NCI-H2081 treated with DMSO at 0.1 percent for 48 hours (cell line): Measurements from ENCODE around the gene FER.
"Not testable (repeated sequence)": the region's sequence is repeated elsewhere in the genome, so short reads cannot be mapped to it uniquely, and the experiment has no call there.

Experiments
- DNase-seq: peaks from one replicate; lab custom pipeline; 2025; lab: John Stamatoyannopoulos, UW

The FER gene

DNA sequence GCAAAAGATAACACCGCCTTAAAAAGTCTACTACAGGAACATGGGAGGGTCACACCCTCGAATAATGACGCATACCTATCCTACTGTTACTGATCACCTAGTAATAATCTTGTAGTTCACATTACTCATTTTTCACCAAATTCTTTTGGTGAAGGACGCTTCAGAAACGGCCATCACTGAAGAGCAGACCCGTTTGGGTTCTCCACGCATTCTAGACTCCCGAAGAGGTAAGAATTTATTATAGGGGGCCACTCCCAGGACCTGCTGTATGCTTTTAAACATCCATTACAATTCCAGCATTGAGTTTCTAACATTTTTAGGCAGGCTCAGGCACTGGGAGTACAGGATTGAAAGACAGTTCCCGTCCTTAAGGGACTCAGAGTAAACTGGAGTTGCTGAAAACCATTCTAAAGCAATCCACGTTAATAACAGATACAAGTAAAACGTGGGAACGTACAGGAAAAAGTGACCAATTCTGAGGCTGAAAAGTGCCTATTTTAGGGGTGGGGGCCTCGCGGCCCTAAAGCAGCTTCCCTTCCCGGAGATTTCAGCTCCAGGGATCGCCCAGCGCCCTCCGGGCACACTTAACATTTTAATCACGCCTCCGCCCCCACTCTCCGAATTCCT is at the start of gene FER:
TSS of gene FER (plus strand) at position 124 of the 627 bp plus-strand sequence. CDS start 50,286 bp downstream, outside the sequence.
- no peak for DNase-seq

DNA sequence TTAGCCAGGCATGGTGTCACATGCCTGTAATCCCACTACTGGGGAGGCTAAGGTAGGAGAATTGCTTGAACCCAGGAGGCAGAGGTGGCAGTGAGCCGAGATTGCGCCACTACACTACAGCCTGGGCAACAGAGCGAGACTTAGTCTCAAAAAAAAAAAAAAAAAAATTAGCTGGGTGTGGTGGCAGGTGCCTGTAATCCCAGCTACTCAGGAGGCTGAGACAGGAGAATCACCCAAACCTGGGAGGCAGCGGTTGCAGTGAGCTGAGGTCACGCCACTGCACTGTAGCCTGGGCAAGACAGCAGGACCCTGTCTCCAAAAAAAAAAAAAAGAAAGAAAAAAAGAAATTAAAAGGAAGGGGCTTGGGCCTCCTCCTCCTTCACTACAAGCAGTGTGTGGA is 47.3 kb upstream of the FER start:
- DNase-seq: not testable (repeated sequence)

DNA sequence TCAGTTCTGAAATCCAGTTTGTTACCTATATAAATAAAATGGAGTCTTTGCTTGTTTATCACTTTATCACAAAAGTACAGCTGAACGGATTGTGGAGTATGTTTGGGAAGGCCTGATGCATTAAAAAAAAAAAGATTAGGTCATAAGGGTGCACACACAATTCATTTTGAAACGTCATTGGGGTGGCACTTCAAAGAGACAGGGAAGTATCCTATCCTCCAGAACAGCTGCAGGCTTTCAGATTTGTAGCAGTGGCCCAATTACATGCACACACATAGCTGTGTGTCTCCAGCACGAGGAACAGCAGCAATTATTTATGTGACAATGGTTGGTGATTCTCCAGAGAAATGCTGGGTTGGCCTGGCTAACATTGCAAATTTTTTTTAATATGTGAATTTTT is 46.8 kb upstream of the FER start:
- no peak for DNase-seq

DNA sequence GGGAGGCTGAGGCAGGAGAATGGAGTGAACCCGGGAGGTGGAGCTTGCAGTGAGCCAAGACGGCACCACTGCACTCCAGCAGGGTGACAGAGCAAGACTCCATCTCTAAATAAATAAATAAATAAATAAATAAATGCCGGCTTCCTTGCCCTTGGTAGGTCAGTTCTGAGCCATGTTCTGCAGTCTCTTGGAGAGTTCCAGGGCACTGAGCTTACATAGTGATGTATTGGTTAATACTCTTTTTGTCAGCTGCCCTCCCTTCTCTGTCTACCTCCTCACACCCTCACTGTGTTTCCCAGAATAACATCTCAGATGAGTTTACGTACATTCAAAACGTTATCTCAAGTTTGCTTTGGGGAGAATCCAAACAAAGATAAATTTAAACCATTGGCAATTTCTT is 45.2 kb upstream of the FER start:
- DNase-seq: no peak

DNA sequence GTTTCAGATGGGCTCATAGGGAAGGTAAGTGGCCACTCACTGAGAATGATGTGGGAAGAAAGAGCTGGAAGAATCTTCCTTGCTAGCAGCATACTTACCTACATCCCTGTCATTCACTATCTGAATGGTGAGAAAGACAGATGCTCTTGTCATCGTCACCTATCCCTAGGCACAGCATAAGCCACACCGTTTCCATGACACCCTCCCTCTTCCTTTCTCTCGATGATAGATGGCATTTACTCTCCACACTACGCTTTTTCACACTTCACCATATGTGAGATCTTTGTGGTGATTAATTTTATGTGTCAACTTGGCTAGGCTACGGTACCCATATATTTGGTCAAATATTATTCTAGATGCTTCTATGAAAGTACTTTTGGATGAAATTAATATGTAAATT is 44.4 kb upstream of the FER start:
- DNase-seq: no peak

DNA sequence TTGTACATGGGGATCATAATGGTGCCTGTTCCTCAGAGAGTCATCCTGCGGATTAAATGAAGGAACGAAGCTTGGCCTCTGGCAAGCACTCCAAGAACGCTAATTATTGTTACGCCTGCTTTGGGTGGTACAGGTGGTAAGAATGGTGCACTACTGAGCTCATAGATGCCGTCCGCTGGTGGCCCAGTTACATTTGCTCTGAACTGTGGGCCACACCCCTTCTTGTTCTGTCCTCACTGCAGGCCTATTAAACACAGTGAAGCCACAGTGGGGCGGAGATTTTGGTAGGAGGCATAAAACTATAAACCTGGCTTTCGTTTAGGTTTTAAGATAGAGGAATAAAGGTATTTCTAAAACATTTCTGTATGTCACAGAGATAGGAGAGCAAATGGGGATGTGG is 40.6 kb upstream of the FER start:
- no peak for DNase-seq

DNA sequence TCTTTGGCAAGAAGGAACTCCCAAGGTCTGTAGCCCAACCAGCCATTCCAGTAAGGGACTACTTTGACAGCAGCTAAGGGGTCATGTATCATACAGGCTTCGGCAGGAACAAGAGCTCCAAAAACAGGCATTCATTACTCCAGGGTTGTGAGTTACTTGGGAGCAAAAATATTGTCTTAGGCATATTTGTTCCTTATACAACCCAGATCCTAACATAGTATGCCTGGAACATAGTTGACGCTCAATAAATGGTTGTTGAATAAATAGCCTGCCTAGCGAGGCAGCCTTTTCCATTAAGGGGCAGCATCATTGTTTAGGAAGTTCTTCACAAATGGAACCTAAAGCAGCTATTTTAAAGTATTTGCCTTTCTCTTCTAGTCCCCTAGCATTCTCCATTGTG is 35.8 kb upstream of the FER start:
- no peak for DNase-seq

DNA sequence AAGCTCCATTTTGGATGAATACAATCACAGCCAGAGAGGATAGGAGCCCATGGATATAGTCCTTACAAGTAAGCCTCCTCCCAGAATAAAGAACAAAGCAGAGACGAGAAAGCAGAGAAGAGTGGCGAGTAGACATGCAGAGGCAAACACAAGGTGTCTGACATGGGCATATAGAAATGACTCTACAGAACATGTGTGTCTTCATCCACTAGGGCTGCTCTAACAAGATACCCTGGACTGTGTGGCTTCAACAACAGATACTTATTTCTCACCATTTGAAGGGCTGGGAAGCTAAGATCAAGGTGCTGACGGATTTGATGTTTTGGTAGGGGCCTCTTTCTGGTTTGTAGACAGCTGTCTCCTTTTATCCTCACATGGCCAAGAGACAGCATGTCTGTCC is 32.3 kb upstream of the FER start:
- DNase-seq: no peak

DNA sequence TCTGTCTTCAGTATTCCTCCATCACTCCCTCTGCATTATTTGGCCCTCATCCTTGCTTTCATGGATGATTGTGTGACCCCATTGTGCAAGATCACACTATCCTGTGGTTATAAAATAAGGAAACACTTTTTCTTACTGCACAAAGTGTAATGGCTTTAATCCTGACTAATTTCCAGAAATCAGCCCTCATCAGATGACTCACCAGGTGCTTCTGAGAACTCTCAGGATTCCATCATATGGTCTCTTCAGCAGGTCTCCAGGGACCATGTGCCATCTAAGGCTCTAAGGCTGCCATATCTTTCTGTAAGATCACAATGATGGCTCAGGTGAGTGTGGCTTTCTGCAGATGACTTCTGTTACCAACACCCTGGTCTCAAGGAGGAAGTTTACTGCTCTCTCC is 27.3 kb upstream of the FER start:
- DNase-seq: no peak

DNA sequence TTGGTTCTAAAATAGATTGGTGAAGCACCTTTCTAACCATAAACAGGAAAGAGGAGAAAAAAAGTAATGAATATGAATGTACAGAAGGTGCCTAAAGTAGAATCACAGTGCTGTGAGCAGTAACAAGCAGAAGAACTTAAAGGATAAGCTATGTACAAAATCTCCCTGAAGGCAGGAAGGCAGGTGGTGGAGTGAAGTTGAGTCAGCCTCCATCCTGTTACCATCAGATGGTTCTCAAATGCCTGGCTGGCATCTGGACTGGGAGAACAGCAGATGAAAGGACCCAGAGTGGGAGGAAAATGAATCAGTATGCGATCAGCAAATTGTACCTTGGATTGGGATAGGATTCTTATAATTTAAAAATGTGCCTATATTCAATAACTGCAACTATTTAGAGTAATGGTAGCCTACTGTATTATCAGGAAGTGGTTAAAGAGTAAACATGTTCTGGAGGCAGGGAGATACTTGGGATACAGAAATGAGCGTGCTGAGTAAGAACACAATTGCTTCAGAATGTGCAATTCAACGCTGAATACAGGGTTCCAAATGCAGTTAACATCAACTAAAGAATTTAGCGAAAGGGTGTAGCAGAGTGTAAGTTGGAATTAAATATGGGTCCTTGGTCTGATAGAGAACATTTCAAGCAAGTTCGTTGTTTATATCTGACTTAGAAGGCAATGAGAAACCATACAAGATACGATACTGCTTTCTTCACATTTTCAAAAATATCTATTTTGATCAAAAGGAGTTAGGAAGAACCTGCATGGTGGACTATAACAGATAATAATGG is 21.1 kb upstream of the FER start:
- no peak for DNase-seq

DNA sequence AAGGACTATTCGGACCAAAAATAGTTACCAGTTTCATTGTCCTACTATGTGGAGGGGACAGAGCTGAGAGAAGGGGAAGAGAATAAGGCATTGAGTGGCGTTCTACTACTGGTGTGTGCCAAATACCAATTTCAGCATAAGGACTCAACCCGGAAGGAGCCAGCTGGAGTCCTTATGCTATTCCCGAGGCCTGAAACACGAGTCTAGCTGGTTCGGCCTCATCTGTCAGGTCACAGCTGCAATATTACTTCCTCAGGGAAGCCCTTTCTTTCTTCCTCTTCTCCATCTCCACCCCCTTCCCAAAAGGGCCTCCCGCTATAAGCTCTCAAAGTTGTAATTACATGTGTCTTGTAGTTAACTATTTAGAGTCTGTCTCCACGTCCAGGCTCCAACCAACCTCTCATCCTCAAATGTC is 20.5 kb upstream of the FER start:
- no peak for DNase-seq

DNA sequence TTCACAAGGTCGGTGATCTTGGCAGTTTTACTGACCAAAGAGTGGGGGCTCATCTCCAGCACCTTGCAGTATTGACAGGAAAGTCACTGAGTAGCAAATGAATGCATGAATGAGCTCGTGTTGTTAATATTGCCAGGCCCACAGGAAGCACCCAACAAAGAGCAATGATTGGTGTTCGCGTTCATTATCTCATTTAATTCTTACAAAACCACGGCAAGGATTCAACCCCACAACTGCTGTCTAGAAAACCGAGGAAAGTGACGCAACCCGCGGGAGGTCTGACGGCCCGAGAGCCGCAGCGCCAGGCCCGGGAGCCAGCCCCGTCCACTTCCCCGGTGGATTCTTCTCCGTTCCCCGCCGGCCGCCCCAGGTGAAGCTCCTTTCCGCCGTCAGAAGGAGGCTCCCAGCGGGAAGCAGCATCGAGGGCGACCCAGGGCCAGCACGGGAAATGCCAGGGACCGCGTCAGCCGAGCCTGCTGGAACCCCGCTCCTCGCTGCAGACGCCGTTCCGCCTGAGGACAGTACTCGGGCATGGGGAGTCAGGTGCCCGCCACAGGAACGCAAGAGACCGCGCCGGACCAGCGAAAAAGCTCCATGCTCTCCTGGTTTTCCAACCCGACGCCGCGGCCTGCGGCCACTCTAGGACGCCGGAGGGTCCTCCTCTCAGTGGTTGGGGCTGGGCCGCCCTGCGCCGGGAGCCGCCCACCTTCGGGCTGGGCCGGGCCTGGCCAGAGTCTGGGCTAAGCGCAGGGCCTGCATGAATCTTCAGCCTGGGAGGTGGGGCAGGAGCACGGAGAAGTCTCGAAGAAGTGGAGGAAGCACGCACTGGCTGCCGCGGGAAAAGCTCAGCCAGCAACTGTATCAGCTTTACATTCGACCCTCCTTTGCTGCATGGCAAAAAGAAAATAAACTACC is 19.8 kb upstream of the FER start:
- no peak for DNase-seq

DNA sequence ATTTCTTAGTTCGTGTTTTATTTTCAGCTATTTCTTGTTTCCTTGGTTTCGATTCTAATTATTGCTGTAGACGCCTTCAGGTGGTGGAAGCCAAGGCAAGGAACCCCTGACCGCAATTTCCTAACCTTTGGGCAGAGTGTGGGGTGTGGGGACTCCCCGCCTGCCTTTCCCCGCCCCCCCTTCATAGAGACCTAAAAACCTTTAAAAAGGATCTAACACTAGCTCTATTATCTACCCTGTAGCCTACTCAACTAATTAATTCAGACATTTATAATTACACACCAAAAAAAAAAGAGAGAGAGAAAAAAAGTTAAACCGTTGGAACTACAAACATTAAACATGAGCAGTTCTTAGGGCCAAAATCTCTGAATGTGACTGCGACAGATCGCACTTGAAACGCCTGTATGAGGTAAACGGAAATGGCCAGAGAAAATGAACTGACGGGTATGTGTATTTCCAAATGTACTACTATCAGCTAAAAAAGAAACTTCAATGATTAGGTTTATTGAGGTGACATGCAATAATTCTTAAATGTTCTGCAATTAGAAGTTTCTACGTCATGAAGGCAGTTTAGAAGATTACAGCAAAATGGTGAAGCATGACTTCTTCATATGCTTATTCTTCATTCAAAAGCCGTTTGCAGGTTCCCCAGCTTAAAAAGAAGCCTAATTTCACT is 19.0 kb upstream of the FER start:
- no peak for DNase-seq

DNA sequence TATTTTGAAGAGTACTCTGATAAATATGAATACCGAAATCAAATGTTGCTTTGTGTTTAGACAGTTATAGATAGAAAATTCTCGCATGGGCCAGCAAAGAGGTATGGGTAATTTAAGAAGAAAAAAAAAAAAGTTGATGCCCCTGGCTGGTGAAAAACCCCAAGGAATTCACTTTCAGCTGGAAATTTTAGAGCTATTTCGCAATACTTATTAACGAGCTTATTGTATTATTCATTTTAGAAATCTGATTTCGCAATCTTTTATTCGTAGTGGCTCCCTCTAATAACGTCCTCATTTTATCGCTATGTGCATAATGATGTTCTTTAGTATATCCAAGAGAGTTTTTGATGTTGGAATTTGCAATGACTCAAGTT is 18.5 kb upstream of the FER start:
- no peak for DNase-seq

DNA sequence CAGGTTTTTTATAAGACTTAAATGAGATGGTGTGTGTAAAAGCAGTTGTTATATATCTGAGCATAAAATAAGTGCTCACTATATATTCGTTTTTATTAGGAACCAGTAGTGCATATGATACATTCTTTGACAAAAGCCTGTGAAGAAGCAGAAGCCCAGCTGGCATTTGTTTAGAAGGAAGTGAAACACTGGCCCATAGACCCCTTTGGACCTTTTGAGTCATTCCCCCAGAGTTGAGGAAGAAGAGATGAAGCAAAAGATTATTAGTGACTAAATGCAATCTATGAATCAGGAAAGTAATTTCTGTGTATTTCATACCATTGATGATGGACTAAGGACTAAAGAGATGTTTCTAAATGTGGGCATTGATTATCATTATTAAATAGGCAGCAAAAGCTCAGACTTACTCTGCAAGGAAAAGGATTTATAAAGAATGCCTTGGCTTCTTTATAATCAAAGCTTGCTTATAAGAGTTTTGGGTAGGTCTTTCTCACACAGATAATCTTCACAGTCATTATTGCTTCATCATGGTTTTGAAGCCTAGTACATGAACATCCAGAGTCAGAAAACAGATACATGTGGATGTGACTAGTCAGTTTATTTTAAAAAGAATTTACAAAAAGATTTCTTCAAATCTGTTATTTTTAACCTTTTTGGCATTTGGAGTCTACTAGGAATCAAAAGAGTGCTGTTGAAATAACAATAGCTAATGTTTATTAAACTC is 16.9 kb upstream of the FER start:
- DNase-seq: no peak

DNA sequence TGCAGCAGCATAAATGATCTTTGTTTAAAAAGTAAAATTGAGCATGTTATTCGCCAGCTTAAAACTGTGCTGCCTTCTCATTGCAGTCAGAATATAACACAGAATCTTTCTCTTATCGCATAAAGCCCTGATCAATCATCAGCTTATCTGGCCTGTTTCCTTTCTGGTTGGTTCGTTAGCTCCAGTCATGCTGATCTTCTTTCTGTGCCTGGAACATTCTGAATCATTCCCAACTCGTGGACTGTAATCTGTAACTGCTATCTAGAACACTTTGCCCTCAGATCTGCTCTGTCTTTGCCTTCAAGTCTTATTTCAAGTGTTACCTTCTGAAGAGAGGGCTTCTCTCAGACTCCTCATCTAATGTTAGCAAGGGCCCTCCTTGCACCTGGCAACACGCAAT is 11.9 kb upstream of the FER start:
- DNase-seq: no peak

DNA sequence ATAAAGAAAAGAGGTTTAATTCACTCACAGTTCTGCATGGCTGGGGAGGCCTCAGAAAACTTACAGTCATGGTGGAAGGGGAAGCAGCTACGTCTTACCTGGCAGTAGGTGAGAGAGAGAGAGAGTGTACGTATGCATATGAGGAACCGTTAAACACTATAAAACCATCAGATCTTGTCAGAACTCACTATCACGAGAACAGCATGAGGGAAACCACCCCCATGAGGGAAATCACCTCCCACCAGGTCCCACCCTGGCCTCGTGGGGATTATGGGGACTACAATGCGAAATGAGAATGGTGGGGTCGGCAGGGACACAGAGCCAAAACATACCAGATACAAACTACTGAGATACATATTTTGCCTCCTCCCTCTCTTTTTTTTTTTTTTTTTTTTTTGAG is 10.8 kb upstream of the FER start:
- no peak for DNase-seq

DNA sequence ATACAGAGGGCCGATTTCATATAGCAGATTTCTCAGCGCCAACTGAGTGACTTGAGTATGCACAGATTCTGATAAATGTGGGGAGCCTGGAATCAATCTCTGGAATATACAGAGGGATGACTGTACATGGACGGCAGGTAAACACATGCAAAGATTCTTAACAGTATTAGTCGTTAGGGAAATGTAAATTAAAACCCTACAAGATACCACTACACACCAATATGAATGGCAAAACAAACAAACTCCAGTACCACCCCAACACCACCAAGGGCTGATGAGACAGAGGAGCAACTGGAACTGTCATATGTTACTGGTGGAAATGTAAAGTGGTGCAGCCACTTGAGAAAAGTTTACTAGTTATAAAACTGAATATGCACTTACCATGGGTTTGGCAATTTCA is 8.3 kb upstream of the FER start:
- DNase-seq: no peak

DNA sequence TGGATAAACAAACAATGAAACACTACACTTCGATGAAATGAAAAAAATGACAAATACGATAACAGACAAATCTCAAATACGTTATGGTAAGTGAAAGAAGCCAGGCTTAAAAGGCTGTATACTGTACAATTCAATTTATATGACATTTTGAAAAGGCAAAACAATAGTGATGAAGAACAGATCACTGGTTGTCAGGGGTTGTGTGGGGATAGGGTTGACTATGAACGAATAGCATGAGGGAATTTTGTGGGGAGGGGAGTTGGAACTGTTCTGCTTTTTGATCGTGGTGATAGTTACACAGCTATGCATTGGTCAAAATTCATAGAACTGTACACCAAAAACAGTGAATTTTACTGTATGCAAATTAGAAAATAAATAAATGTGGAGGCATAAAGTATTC is 7.8 kb upstream of the FER start:
- DNase-seq: no peak

DNA sequence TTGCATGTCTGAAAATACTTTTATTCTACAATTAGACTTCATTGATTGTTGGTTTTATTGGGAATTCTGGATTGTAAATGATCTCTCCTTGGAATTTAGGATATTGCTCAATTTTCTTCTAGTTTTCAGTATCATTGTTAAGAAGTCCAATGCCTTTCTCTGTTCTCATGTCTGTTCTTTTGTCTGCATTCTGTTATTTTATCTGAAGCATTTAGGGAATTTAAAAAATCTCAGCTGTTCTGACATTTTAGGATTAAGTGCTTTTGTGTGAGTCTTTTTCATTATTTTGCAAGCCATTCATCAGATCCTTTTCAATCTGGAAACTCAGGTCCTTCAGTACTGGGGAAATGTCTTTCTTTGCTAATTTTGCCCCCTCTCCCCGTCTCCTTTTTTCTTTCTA is 4.4 kb upstream of the FER start:
- no peak for DNase-seq

DNA sequence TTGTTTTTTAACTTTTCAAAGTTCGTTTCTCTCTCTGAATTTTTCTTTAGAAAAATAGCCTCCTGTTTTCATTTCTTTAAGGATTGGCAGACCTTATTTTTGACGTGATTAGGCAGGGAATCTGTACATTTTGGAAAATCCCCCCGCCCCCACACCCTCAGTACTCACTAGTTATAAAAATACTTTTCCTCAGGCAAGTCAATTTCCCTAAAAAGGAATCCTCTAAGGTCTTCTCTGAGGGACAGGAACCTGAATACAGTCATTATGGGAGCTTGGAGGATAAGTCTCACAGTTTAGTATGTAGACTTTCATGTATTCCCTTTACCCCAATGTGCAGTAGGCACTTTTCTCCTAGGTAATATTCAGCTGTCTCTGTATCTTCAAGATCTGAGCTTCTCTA is 3.9 kb upstream of the FER start:
- no peak for DNase-seq
